ENCODE data around the gene FGGY.

DNA sequence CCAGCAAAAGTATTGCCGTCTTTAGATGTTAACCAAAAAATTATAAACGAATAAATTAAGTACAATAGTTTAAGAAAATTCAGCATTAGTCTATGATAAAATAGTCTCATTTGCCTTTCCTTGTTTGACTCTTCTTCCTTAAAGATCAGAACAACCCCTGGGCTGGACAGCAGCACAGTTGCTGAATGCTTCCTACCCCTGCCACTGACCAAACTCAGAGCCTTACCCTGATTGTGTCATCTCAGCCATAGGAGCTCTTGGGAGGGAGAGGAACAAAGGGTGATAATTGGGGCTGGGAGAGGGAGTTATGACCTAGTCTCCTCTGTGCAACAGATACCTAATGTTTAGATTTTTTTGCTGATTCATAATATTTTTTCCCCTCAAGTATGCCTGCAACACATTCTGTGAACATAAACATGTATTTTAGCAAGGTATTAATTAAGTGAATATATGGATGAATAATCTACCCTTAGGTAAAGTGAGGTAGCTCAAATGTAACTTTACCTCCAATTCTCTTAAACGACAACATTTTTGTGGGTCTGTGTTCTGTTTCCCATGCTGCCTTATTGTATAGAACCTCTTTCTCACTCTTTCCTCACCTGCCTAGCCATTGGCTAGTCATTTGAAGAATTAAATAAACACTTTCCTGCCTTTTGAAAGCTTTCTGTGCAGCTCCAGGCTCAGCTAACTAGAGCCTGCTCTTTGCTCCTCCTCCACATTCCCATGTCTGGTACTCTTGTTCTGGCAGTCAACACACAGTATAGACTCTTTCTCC is 46.1 kb downstream of the FGGY start:
- TF ChIP-seq, protein P1, sequence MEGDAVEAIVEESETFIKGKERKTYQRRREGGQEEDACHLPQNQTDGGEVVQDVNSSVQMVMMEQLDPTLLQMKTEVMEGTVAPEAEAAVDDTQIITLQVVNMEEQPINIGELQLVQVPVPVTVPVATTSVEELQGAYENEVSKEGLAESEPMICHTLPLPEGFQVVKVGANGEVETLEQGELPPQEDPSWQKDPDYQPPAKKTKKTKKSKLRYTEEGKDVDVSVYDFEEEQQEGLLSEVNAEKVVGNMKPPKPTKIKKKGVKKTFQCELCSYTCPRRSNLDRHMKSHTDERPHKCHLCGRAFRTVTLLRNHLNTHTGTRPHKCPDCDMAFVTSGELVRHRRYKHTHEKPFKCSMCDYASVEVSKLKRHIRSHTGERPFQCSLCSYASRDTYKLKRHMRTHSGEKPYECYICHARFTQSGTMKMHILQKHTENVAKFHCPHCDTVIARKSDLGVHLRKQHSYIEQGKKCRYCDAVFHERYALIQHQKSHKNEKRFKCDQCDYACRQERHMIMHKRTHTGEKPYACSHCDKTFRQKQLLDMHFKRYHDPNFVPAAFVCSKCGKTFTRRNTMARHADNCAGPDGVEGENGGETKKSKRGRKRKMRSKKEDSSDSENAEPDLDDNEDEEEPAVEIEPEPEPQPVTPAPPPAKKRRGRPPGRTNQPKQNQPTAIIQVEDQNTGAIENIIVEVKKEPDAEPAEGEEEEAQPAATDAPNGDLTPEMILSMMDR (IDR thresholded peaks at IDR 0.05) = no peak
- TF ChIP-seq POLR2A (IDR thresholded peaks at IDR 0.05) = no peak
- no peak for TF ChIP-seq EP300 (IDR thresholded peaks at IDR 0.05)
